HG03442 (cell line): ENCODE measurements around the gene KLRF2.
"Not testable (repeated sequence)": the region's sequence is repeated elsewhere in the genome, so short reads cannot be mapped to it uniquely, and the experiment has no call there.

ENCODE experiments used
- ATAC-seq: cut with Tn5 transposase; IDR thresholded peaks from one replicate; pipeline ENCODE4 v1.9.1; 2021; ENCODE audit warnings: mild to moderate bottlenecking, moderate library complexity; ENCODE audit not compliant: unreplicated experiment

KLRF2 gene, protein sequence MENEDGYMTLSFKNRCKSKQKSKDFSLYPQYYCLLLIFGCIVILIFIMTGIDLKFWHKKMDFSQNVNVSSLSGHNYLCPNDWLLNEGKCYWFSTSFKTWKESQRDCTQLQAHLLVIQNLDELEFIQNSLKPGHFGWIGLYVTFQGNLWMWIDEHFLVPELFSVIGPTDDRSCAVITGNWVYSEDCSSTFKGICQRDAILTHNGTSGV

DNA sequence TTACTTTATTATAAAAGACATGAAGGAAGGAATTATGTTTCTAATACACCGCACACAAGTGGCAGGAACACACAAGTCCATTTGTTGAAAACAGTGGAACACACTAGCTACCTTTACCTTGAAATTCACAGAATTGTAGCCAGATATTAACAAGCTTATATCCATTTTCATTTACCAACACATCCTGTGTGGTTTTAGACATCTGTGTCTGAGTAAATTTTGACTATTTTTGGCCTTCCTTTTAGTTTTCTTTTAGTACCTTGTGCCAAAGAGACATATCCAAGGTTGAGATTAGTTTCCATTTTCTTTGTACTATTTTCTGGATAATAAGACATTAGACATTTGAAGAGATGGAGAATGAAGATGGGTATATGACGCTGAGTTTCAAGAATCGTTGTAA, at the start of gene KLRF2:
Gene KLRF2, plus strand, starts transcription at position 244 of the 400 bp plus-strand sequence. Its CDS starts 107 bp downstream, at position 351.
- no peak for ATAC-seq

DNA sequence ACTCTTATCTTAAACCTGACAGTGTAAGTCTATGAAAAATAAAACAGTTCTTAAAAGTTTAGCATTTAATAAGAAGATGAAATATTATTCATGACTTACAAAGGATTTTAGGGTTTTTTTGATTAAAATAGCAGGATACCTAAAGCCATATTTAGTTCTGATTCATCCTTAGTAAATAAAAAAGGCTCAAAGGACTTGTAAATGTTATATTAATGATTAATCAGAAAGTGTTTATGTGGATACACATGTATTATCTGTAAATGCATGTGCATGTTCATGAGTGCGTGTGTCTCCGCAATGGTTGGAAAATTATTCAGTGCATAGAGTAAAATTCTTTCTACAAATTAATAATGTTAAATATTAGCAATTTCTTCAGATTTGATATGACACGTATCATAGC, 49.6 kb upstream of the KLRF2 start:
- no peak for ATAC-seq

DNA sequence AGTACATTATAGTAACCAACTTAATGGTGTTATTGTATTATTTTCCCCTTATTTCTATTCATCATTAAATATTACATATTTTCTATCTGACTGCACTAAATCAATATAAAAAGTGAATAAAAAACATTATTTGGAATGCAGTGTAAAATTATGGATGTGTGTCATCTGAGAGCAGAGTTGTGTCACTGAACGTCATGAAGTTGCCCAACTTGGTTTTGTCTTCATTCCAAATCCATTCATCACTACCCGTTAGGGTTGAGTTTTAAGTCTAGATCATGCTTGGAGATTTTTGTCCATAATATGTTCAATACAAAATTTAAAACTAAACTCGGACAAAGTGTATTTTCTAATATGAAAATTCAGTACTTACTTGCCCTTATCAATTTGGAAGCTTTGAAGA, 37.9 kb upstream of the KLRF2 start:
- ATAC-seq: no peak

DNA sequence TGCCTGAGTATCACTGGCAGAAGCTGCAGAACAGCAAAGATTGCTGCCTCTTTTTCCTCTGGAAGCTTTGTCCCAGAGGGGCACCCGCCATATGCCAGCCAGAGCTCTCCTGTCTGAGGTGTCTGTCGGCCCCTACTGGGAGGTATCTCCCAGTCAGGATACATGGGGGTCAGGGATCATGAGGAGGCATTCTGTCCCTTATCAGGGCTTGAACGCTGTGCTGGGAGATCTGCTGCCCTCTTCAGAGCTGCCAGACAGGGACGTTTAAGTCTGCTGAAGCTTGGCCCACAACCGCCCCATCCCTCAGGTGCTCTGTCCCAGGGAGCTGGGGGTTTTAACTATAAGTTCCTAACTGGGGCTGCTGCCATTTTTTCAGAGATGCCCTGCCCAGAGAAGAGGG, 32.4 kb upstream of the KLRF2 start:
- ATAC-seq: no peak

DNA sequence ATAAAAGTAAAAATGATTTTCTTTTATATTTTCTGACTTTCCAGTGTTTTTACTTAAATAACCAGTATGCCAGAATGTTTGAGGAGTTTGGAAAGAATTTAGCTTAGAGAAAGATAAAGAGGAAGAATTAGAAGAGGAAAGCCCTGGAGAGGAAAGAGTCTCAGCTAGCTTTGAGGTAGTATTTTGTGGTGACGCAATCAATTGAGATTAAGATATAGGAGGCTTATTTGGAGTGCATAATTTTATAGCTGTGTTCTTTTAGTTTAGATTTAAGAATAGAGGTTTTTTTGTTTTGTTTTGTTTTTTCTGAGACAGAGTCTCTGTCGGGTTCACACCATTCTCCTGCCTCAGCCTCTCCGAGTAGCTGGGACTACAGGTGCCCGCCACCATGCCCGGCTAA, 30.2 kb upstream of the KLRF2 start:
- no peak for ATAC-seq

DNA sequence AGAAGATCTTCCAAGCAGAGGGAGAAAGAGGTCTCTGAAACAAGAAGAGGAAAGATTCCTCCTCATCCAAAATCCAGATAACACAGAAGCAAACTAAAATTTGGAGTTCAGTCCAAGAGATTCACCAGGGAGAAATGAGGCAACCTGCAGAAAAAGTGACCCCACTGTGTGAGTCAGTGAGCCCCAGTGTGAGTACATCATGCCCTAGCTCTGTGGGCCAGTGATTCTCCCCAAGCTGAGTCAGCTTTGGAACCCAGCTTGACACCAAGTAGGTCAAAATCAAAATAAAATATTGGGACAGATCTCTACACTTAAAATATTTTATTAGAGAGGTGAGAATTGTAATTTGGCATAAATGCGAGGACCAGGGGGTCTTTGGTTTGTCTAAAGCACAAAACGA, 29.4 kb upstream of the KLRF2 start:
- ATAC-seq: no peak

DNA sequence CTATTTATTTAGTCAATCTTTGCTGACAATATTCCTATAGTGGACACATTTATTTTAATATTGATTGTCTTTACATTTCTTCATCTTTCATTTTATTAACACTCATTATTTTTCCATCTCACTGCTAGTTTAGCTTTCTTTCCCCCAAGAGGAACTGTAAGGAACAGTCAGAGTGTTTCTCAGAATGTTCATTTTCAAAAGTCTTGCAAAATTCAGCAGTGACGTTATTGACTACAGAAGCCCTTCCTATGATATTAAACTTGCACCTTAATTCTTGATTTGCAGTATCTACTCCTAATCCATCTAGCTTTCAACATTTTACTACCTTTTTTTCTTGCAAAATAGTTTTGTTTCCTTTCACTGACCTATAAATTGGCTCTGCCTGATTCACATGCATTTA, 25.1 kb upstream of the KLRF2 start:
- no peak for ATAC-seq

DNA sequence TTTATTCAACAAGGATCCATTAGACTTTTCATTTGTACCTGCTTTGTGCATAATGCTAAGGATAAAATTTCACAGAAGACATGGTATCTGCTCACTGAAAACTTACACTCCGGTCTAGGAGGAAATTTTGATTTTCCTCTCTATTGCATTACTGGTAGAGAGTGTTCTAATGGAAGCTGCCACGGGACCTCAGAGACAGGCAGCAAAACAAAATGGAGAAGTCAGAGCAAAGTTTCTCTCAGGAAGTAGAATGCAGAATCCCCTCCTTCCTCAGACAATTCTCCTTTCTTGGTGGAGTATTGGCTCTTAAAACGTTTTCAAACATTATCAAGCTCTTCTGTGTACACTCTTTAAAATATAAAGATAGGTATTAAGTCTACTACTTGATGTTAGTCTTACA, 24.4 kb upstream of the KLRF2 start:
- no peak for ATAC-seq

DNA sequence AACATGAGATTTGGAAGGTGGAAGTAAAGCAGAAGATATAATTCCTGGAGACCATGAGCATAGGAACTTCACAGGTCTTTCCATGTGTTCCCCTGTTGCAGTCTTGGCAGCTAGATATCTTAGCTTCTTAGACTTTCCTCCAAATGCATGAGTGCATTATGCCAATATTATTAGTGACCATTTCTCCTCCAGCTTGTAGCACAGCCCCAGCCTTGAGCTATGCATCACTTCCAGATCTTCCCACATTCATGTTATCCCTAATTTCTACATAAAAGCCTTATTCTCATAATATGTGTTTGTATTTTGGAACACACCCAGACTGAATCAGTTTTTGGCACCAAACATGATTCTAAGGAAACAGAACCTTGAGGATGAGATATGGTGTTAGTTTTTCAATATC, 23.2 kb upstream of the KLRF2 start:
- ATAC-seq: no peak

DNA sequence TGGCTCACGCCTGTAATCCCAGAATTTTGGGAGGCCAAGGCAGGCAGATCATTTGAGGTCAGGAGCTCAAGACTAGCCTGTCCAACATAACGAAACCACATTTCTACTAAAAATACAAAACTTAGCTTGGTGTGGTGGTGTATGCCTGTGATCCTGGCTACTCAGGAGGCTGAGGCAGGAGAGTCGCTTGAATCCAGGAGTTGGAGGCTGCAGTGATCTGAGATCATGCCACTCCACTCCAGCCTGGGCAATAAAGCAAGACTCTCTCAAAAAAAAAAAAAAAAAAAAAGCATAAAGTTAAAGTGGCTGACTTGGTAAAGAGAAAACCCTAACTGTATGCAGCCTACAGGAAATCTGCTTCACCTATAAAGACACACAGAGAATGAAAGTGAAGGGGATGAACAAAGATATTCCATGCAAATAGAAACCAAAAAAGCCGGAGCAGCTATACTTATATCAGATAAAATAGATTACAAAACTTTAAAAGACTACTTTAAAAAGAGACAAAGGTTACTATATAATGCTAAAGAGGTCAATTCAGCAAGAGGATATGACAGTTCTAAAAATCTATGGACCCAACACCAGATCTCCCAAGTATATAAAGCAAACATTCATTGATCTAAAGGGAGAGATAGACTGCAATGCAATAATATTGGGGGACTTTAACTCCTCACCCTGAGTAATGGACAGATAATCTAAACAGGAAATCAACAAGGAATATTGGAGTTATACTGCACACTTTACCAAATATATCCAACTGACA, 16.2 kb upstream of the KLRF2 start:
- no peak for ATAC-seq

DNA sequence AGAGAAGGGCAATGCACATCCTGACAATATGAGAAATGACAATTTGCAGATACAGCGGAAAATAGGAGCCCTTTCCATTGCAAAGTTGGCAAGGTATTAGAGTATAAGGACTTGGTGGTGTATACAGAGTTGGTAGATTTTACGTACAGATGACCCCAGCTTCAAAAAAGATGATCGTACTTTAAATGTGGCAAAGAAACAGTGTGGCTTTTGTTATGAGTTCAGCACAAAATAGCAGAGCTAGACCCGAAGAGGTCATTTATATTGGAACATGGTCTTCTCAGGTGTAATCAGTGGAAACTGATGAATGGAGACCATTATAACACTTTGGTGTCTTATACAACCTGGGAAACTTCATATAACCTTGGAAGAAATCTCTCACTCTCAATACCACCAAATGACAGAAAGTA, 14.4 kb upstream of the KLRF2 start:
- no peak for ATAC-seq

DNA sequence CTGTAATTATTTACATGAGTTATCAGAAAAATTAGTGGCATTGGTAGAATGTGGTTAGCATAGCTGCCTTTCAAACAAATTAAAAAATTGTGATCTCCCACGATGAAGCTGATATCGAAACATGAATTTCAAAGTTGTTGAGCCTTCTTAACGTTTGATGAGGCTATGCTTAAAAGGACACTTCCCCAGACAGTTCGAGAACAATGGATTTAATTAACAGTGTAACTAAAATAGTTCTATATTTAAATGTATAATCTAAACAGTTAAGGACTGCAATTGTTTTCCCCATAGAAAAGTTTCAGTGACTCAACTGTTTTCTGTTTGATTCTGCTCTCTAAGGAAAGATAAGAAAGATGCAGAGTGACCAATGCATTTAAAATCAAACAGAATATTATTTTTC, 13.8 kb upstream of the KLRF2 start:
- ATAC-seq: no peak

DNA sequence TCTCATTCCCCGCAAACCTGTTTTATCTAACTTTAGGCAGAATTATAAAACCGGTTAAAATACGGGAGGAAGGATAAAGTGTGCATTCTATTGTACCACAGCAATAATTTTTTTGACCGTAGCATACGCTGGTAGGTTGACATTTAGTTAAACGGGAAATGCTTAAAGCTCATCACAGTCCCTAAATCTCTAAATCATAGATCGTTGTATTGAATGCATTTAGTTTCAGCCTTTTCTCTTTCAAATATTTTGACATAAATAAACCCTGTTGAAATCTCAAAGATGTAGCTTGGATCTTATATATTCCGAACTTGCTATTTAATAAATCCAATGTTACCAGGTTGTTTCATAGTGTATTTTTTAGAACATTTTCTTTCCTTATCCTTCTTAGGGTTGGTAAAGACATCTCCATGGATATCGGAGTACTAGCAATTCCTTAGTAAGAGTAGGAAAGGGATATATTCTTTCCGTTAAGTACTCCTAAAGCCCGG, 12.9 kb upstream of the KLRF2 start:
- ATAC-seq: no peak

DNA sequence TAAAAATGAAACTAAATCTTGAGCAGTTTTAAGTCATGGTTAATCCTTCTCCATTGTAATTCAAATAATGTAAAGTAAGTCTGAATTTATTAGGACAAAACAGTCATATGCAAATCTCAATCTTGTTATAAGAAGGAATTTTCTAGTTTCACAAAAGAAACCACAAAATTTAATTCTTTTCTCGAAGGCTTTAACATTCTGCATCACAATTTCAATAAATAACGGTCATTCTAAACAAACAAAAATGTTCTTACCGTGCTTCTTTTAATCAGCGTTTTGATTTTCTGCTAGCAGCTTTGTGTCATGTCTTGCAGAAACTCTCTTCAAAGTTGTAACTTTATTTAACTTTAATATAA, 12.4 kb upstream of the KLRF2 start:
- no peak for ATAC-seq

DNA sequence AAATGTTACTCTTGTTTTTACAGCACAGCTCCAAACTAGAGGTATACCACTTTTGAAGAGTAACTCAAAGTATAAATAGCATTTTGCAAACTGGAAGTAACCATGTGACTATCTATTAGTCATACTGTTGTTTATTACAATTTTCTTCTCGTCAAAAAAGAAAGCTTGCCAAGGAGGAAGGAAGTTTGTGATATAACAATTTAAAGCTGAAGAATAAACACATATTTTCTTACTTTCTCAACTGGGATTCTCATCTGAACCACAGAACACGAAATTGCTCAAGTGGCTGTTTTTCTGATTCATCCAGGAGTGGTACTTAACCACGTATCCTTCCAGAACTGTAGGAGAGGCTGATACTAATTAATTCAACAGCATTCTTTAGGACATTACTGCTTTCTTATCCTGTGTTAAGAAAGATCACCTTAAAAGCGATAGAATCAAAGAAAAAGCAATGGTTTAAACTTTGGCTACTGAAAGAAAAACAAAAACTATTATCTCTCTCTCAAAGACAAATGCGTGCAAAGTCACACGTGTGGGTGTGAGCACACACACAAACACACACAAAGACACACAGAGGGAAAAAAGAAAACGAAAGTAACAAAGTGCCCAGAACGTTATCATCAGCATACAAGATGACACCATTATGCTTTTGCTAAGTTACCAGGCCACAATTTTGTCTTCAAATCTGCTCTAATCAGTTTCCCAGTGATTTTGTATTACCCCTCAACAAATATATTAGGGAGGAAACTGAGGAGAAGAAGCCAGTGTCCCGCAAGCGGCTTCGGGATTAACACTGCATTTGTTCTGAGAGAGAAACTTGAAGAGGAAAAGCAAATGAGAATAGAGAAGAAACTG, 11.8 kb upstream of the KLRF2 start, which contains the start of gene CLEC2B:
Gene CLEC2B, minus strand, starts transcription at position 48 of the 855 bp plus-strand sequence.
- no peak for ATAC-seq

DNA sequence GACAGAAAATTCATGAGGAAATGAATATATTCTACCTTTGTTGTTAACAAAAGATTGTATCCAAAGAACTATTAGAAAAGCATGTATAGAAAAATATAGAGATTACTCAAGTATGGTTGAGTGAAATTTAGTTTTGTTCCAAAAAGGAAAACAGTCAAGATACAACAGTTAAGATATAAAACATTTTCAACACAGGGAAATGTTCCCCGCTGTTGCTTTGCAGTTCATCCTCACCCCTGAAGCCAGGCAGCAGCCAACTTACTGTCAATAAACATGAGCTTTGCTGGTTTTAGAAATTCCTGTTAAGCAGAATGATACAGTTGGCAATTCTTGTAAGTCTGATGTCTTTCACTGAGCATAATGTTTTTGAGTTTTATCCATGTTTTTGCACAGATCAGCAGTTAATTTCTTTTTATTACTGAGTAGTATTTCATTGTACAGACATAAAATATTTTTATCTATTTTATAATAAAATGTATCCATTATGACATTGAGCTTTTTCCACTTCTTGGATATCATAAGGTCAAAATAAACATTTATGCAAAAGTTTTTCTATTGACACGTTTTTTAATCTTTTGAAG, 10.9 kb upstream of the KLRF2 start:
- ATAC-seq: no peak

DNA sequence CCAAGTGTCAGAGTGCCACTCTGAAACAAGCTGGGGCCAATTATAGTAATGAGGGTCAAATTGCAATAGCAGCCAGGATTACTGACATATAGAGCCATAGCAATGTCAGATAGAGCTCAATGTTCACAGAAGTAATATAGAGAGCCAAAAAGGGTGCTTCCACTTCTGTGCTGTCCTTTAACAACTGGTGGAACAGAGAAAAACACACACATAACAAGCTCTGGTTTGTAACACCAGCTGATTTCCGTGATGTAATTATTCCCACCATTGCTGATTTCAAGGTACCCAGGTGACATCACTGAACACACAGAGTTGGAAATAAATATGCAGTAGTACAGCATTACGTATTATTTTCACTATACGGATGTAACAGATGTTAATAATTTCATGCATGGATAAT, 9.1 kb upstream of the KLRF2 start:
- ATAC-seq: no peak

DNA sequence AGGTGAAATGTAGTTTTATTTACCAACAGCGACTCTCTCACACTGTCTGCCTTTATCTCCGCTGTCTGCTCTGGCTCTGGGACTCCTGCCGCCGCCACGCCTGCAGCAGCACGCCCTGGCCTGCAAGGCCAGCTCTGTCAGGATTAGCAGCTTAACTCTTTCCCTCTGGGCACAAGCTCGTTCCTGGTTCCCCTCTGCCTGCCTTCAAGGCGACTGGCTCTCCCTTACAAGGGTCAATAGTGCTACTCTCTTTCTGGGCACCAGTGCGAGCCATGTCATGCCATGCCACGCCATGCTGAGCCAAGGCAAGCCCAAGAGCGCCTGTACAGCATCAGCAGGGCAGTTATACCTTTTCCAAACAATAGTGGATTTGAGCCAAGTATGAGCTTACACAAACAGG, 8.5 kb upstream of the KLRF2 start:
- ATAC-seq: no peak

DNA sequence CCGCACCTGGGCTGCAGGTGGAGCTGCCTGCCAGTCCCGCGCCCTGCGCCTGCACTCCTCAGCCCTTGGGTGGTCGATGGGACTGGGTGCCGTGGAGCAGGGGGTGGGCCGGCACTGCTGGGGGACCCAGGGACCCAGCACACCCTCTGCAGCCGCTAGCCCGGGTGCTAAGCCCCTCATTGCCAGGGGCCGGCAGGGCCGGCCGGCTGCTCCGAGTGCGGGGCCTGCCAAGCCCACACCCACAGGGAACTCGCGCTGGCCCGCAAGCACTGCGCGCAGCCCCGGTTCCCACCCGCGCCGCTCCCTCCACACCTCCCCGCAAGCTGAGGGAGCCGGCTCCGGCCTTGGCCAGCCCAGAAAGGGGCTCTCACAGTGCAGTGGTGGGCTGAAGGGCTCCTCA, 5.2 kb upstream of the KLRF2 start:
- not testable (repeated sequence) for ATAC-seq

DNA sequence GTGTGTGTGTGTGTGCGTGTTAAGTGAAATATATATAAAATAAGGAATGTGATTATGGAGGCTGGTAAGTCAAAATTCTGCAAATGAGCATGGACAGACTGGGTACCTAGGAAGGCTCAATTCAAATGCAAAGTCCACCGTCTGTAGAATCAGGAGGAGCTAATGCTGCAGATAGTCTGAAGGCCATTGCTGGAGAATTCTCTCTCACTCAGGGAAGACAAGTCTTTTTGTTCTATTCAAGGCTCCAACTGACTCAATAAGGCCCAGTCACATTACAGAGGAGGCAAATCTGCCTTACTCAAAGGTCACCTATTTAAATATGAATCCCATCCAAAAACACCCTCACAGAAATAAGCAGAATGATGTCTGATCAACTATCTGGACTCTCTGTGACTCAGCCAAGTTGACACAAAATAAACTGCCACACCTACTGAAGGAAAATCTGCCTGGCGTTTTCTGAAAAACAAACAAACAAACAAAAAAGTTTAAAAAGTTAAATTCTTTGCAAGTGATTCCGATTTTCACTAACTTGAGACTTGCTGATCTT, 684 bp upstream of the KLRF2 start:
- ATAC-seq: no peak

DNA sequence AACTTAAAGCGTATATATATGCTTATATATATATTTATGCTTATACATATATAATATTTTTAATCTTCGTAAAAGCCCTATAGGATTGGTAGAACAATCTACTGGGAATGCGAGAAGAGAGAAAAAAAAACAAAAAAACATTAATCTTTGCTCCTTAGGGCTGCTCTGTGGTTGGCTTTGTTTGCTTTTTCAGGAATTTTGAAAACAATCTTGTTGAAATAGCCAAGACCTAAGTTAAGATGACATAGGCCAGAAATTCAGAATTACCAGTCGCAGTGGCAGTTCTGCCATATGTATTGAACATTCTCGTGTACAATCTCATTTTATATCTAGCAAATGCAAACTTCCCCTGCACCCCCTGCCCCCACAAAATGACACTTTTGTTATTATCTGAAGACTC, 699 bp downstream of the KLRF2 start:
- ATAC-seq: no peak
